ENCODE measurements around the gene NKAIN2.
A peak's percentile ranks its signal among the peaks of the same experiment; 100 is the strongest.

NKAIN2 gene

GRCh38 chr6:124661097-124661661, 857.5 kb downstream of the NKAIN2 start:
- no peak overlapping the region for H3K14ac ChIP-seq (ENCODE audit: low read length)
- H3K79me1 ChIP-seq (ENCODE audit: low read depth, low read length), result no peaks in the 10 kb centered on the region
- H3K4me3 ChIP-seq (ENCODE audit: low read length in 2 of 2), result no peak overlapping the region
- no peak overlapping the region for H3K9ac ChIP-seq (ENCODE audit: low read depth, low read length, poor library complexity)
- no peak overlapping the region for H2BK5ac ChIP-seq (ENCODE audit: low read length)
- no peaks in the 10 kb centered on the region for H3K9me3 ChIP-seq (replicated peaks in 1 of 2; ENCODE audit: control insufficient read depth in 2 of 2, insufficient read depth in 1 of 2, low read depth in 1 of 2, low read length in 2 of 2)
- peak overlapping the region; percentile 88 for H3K27ac ChIP-seq (replicated peaks; ENCODE audit: low read length)
- H2BK120ac ChIP-seq (ENCODE audit: low read depth, low read length), result no peak overlapping the region
- H3K18ac ChIP-seq (ENCODE audit: low read length), result no peak overlapping the region
- no peak overlapping the region for H3K23ac ChIP-seq (ENCODE audit: low read depth, low read length, poor library complexity)
- no peak overlapping the region for H4K8ac ChIP-seq (ENCODE audit: low read depth, low read length)
- peaks cover 8 to 20% of the 10 kb centered on the region in 2 donors for H3K4me1 ChIP-seq (ENCODE audit: control insufficient read depth in 2 of 2, insufficient read depth in 1 of 2, low read depth in 1 of 2, low read length in 2 of 2)
- peak overlapping the region; percentile 54 for H2AFZ ChIP-seq (ENCODE audit: low read length)
- H3K36me3 ChIP-seq (replicated peaks in 1 of 2; ENCODE audit: control insufficient read depth in 2 of 2, insufficient read depth in 2 of 2, low read length in 2 of 2), result no peaks in the 10 kb centered on the region
- no peak overlapping the region for H2BK12ac ChIP-seq (ENCODE audit: low read length)
- no peak overlapping the region for H2AK5ac ChIP-seq (ENCODE audit: low read depth, low read length)
- DNase-seq (ENCODE audit: low spot score), result peak; percentile 50
- H3K27me3 ChIP-seq (ENCODE audit: control insufficient read depth in 3 of 3, insufficient read depth in 3 of 3, low read depth in 1 of 3, low read length in 3 of 3), result no peaks in the 10 kb centered on the region
- H2BK15ac ChIP-seq (ENCODE audit: low read length), result no peak overlapping the region
- no CpG with 5 or more reads among the region's 5 CpGs for WGBS, 2 donors (ENCODE audit: extremely low coverage in 2 of 2, insufficient read length in 2 of 2, insufficient replicate concordance in 1 of 2)
- no peak overlapping the region for H3K4ac ChIP-seq (ENCODE audit: low read length)
- H3K4me2 ChIP-seq (ENCODE audit: insufficient read depth, low read length, poor library complexity, severe bottlenecking), result peak overlapping the region; percentile 50
- H4K91ac ChIP-seq (ENCODE audit: low read depth, low read length, poor library complexity), result no peak overlapping the region

GRCh38 chr6:124668028-124668427, 864.4 kb downstream of the NKAIN2 start:
- no peak overlapping the region for H3K4me2 ChIP-seq (ENCODE audit: insufficient read depth, low read length, poor library complexity, severe bottlenecking)
- no peak overlapping the region for H3K9ac ChIP-seq (ENCODE audit: low read depth, low read length, poor library complexity)
- no peak overlapping the region for H4K91ac ChIP-seq (ENCODE audit: low read depth, low read length, poor library complexity)
- no peaks in the 10 kb centered on the region for H3K79me1 ChIP-seq (ENCODE audit: low read depth, low read length)
- no CpG with 5 or more reads among the region's 5 CpGs for WGBS, 2 donors (ENCODE audit: extremely low coverage in 2 of 2, insufficient read length in 2 of 2, insufficient replicate concordance in 1 of 2)
- H2BK12ac ChIP-seq (ENCODE audit: low read length), result no peak overlapping the region
- H2BK15ac ChIP-seq (ENCODE audit: low read length), result no peak overlapping the region
- H3K9me3 ChIP-seq (replicated peaks in 1 of 2; ENCODE audit: control insufficient read depth in 2 of 2, insufficient read depth in 1 of 2, low read depth in 1 of 2, low read length in 2 of 2), result no peaks in the 10 kb centered on the region
- no peak overlapping the region for H4K8ac ChIP-seq (ENCODE audit: low read depth, low read length)
- H3K4ac ChIP-seq (ENCODE audit: low read length), result no peak overlapping the region
- no peak overlapping the region for H3K23ac ChIP-seq (ENCODE audit: low read depth, low read length, poor library complexity)
- no peak overlapping the region for H3K27ac ChIP-seq (replicated peaks; ENCODE audit: low read length)
- no peak for DNase-seq (ENCODE audit: low spot score)
- H2AFZ ChIP-seq (ENCODE audit: low read length), result no peak overlapping the region
- no peak overlapping the region for H2BK120ac ChIP-seq (ENCODE audit: low read depth, low read length)
- no peak overlapping the region for H3K18ac ChIP-seq (ENCODE audit: low read length)
- no peak overlapping the region for H3K4me3 ChIP-seq (ENCODE audit: low read length in 2 of 2)
- no peaks in the 10 kb centered on the region for H3K36me3 ChIP-seq (replicated peaks in 1 of 2; ENCODE audit: control insufficient read depth in 2 of 2, insufficient read depth in 2 of 2, low read length in 2 of 2)
- no peak overlapping the region for H3K14ac ChIP-seq (ENCODE audit: low read length)
- no peak overlapping the region for H2AK5ac ChIP-seq (ENCODE audit: low read depth, low read length)
- no peaks in the 10 kb centered on the region for H3K4me1 ChIP-seq (ENCODE audit: control insufficient read depth in 2 of 2, insufficient read depth in 1 of 2, low read depth in 1 of 2, low read length in 2 of 2)
- no peaks in the 10 kb centered on the region for H3K27me3 ChIP-seq (ENCODE audit: control insufficient read depth in 3 of 3, insufficient read depth in 3 of 3, low read depth in 1 of 3, low read length in 3 of 3)
- no peak overlapping the region for H2BK5ac ChIP-seq (ENCODE audit: low read length)

DNA sequence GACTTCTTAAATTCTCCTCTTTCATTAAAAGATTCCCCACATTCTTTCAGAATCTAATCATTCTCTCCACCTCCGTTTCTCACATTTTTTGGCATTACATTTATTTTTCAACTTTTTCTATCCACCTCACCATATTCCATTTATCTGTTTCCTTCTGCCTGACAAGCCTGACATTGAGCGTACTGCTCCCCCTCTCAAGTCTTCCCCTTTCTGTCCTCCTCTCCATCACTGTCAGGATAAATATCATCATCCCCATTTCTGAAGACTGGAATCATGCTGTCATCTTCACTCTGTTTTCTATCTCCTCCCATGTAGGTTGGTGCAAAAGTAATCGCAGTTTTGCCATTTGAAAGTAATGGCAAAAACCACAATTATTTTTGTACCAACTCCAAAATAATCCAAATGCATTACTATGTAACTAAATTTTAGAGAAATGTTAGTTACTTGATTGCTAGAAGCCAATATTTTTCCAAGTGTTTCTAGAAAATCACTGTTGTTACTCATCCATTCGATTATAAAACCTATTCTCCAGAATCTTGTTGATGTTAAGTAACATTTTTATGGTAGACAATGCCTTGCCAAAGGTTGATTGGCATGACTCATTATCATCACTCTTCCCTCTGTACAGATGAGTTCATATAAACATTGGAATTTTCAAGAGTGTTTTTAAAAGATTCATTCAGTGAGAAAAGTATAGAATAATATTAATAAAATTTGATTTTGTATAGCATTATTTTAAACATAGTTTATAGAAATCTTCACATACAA, 866.2 kb downstream of the NKAIN2 start:
- no peak overlapping the region for H3K14ac ChIP-seq (ENCODE audit: low read length)
- no peaks in the 10 kb centered on the region for H3K36me3 ChIP-seq (replicated peaks in 1 of 2; ENCODE audit: control insufficient read depth in 2 of 2, insufficient read depth in 2 of 2, low read length in 2 of 2)
- H3K27me3 ChIP-seq (ENCODE audit: control insufficient read depth in 3 of 3, insufficient read depth in 3 of 3, low read depth in 1 of 3, low read length in 3 of 3), result no peaks in the 10 kb centered on the region
- H3K79me1 ChIP-seq (ENCODE audit: low read depth, low read length), result no peaks in the 10 kb centered on the region
- H2BK120ac ChIP-seq (ENCODE audit: low read depth, low read length), result no peak overlapping the region
- no peak overlapping the region for H2AFZ ChIP-seq (ENCODE audit: low read length)
- H3K9me3 ChIP-seq (replicated peaks in 1 of 2; ENCODE audit: control insufficient read depth in 2 of 2, insufficient read depth in 1 of 2, low read depth in 1 of 2, low read length in 2 of 2), result peaks cover 0 to 7% of the 10 kb centered on the region in 2 donors
- no peak overlapping the region for H2AK5ac ChIP-seq (ENCODE audit: low read depth, low read length)
- no peak overlapping the region for H4K8ac ChIP-seq (ENCODE audit: low read depth, low read length)
- no peak overlapping the region for H3K23ac ChIP-seq (ENCODE audit: low read depth, low read length, poor library complexity)
- H3K4me3 ChIP-seq (ENCODE audit: low read length in 2 of 2), result no peak overlapping the region
- H2BK15ac ChIP-seq (ENCODE audit: low read length), result no peak overlapping the region
- H2BK12ac ChIP-seq (ENCODE audit: low read length), result no peak overlapping the region
- H3K9ac ChIP-seq (ENCODE audit: low read depth, low read length, poor library complexity), result no peak overlapping the region
- 100% methylated on average over 1 of the region's 4 CpGs for WGBS, 2 donors (ENCODE audit: extremely low coverage in 2 of 2, insufficient read length in 2 of 2, insufficient replicate concordance in 1 of 2)
- H3K4me2 ChIP-seq (ENCODE audit: insufficient read depth, low read length, poor library complexity, severe bottlenecking), result no peak overlapping the region
- H3K27ac ChIP-seq (replicated peaks; ENCODE audit: low read length), result no peak overlapping the region
- no peak overlapping the region for H3K18ac ChIP-seq (ENCODE audit: low read length)
- no peaks in the 10 kb centered on the region for H3K4me1 ChIP-seq (ENCODE audit: control insufficient read depth in 2 of 2, insufficient read depth in 1 of 2, low read depth in 1 of 2, low read length in 2 of 2)
- no peak for DNase-seq (ENCODE audit: low spot score)
- no peak overlapping the region for H2BK5ac ChIP-seq (ENCODE audit: low read length)
- H3K4ac ChIP-seq (ENCODE audit: low read length), result no peak overlapping the region
- H4K91ac ChIP-seq (ENCODE audit: low read depth, low read length, poor library complexity), result no peak overlapping the region

GRCh38 chr6:124670801-124671200, 867.1 kb downstream of the NKAIN2 start:
- Histone ChIP-seq H3K27ac (replicated peaks; ENCODE audit: low read length) (no peak overlapping the region), H3K4me3 (ENCODE audit: low read length in 2 of 2) (no peak overlapping the region), H2BK120ac (ENCODE audit: low read depth, low read length) (no peak overlapping the region), H2BK12ac (ENCODE audit: low read length) (no peak overlapping the region), H3K4me1 (ENCODE audit: control insufficient read depth in 2 of 2, insufficient read depth in 1 of 2, low read depth in 1 of 2, low read length in 2 of 2) (no peaks in the 10 kb centered on the region), H4K8ac (ENCODE audit: low read depth, low read length) (no peak overlapping the region), H2AK5ac (ENCODE audit: low read depth, low read length) (no peak overlapping the region), H2BK15ac (ENCODE audit: low read length) (no peak overlapping the region), H3K4ac (ENCODE audit: low read length) (no peak overlapping the region), H3K27me3 (ENCODE audit: control insufficient read depth in 3 of 3, insufficient read depth in 3 of 3, low read depth in 1 of 3, low read length in 3 of 3) (no peaks in the 10 kb centered on the region), H3K4me2 (ENCODE audit: insufficient read depth, low read length, poor library complexity, severe bottlenecking) (no peak overlapping the region), H2BK5ac (ENCODE audit: low read length) (no peak overlapping the region), H3K9ac (ENCODE audit: low read depth, low read length, poor library complexity) (no peak overlapping the region), H3K23ac (ENCODE audit: low read depth, low read length, poor library complexity) (no peak overlapping the region), H4K91ac (ENCODE audit: low read depth, low read length, poor library complexity) (no peak overlapping the region), H3K36me3 (replicated peaks in 1 of 2; ENCODE audit: control insufficient read depth in 2 of 2, insufficient read depth in 2 of 2, low read length in 2 of 2) (no peaks in the 10 kb centered on the region), H3K14ac (ENCODE audit: low read length) (no peak overlapping the region), H3K18ac (ENCODE audit: low read length) (no peak overlapping the region), H2AFZ (ENCODE audit: low read length) (no peak overlapping the region), H3K9me3 (replicated peaks in 1 of 2; ENCODE audit: control insufficient read depth in 2 of 2, insufficient read depth in 1 of 2, low read depth in 1 of 2, low read length in 2 of 2) (peaks cover 0 to 7% of the 10 kb centered on the region in 2 donors), H3K79me1 (ENCODE audit: low read depth, low read length) (no peaks in the 10 kb centered on the region)
- no CpG with 5 or more reads among the region's 3 CpGs for WGBS, 2 donors (ENCODE audit: extremely low coverage in 2 of 2, insufficient read length in 2 of 2, insufficient replicate concordance in 1 of 2)
- no peak for DNase-seq (ENCODE audit: low spot score)
